Caco-2 (cell line): Measurements from ENCODE around the gene GGTLC2. TPM values are rescaled to one million over a fixed set of nuclear protein-coding genes. Genes with fewer than 3 reads are reported as not detected.
A peak's percentile ranks its signal among the peaks of the same experiment; 100 is the strongest.

Experiments
- BruUV-seq: library from RNA; stranded (reverse); fragments of 400-500 nt; replicated peaks from 2 replicates; lab custom pipeline; 2021; lab: Mats Ljungman, UMichigan
- CTCF ChIA-PET: fragments of 300-600 bp; sonication (Branson Sonifier 250); formaldehyde crosslinking; loops from one replicate; lab custom pipeline; 2022; ENCODE audit warnings: antibody characterized with exemption; lab: Charles Lee
- POLR2A ChIA-PET: fragments of 300-600 bp; sonication (Branson Sonifier 250); formaldehyde crosslinking; loops from one replicate; lab custom pipeline; 2022; ENCODE audit warnings: antibody characterized with exemption; lab: Charles Lee
- DNase-seq, 2 experiments: peaks; one replicate each; pipeline versions ENCODE4 v3.0.0 to v3.0.0-alpha.2; 2020 to 2022
- H3K27me3 ChIP-seq: replicated peaks from 2 replicates; pipeline ENCODE4 v1.6.0; 2011; ENCODE audit warnings: low read length; ENCODE audit not compliant: control insufficient read depth, insufficient read depth
- H3K36me3 ChIP-seq: 2 replicates; pipeline ENCODE4 v1.5.1; 2011; ENCODE audit warnings: low read length; ENCODE audit not compliant: control insufficient read depth, insufficient read depth
- H3K4me1 ChIP-seq: fragments of 250-450 bp; sonication (Bioruptor Pico); 2 replicates; pipeline ENCODE4 v1.5.1; 2020; ENCODE audit warnings: mild to moderate bottlenecking
- H3K4me3 ChIP-seq: 2 replicates; pipeline ENCODE4 v1.5.1; 2011; ENCODE audit warnings: low read depth, mild to moderate bottlenecking, control low read depth, low read length
- H3K9me3 ChIP-seq: fragments of 250-450 bp; sonication (Bioruptor Pico); 2 replicates; pipeline ENCODE4 v1.5.1; 2020; ENCODE audit warnings: mild to moderate bottlenecking, moderate library complexity
- H3K27ac Mint-ChIP-seq: one replicate; pipeline ENCODE4 v1.8.0; 2022; ENCODE audit warnings: mixed read lengths; ENCODE audit not compliant: unreplicated experiment
- H3K27me3 Mint-ChIP-seq: one replicate; pipeline ENCODE4 v1.8.0; 2022; ENCODE audit warnings: mixed read lengths; ENCODE audit not compliant: insufficient read depth, unreplicated experiment
- H3K36me3 Mint-ChIP-seq: one replicate; pipeline ENCODE4 v1.8.0; 2022; ENCODE audit warnings: mild to moderate bottlenecking, mixed read lengths; ENCODE audit not compliant: insufficient read depth, unreplicated experiment
- H3K4me1 Mint-ChIP-seq: one replicate; pipeline ENCODE4 v1.8.0; 2022; ENCODE audit warnings: low read depth, mixed read lengths; ENCODE audit not compliant: unreplicated experiment
- H3K4me3 Mint-ChIP-seq: one replicate; pipeline ENCODE4 v1.8.0; 2022; ENCODE audit warnings: mild to moderate bottlenecking, moderate library complexity, mixed read lengths; ENCODE audit not compliant: unreplicated experiment
- H3K9me3 Mint-ChIP-seq: one replicate; pipeline ENCODE4 v1.8.0; 2022; ENCODE audit warnings: mixed read lengths; ENCODE audit not compliant: unreplicated experiment
- intact Hi-C: fragments of 100-400 bp; cut with micrococcal nuclease; formaldehyde crosslinking; loops from one replicate; pipeline ENCODE4 v1.10.0; 2022; ENCODE audit not compliant: unreplicated experiment
- total RNA-seq: library from RNA; stranded (reverse); gene quantifications from 2 replicates; pipeline ENCODE4 v1.2.3, GENCODE V29; 2022
- TF ChIP-seq, protein P1 (sequence below), 2 experiments: fragments of 200-600 bp in 1 of 2; IDR thresholded peaks; 1 replicate in 1 of 2; 2 replicates in 1 of 2; pipeline versions ENCODE4 v1.5.1 to v1.8.0; 2011 to 2022; ENCODE audit warnings: antibody characterized with exemption in 1 of 2, control low read depth in 1 of 2, inconsistent platforms in 1 of 2, low read depth in 1 of 2, low read length in 1 of 2, mild to moderate bottlenecking in 1 of 2, moderate library complexity in 1 of 2; ENCODE audit not compliant: insufficient read depth in 1 of 2, severe bottlenecking in 1 of 2, unreplicated experiment in 1 of 2

Gene GGTLC2
- total RNA-seq, 1 experiment from 2014 or later = 0.34 TPM

DNA sequence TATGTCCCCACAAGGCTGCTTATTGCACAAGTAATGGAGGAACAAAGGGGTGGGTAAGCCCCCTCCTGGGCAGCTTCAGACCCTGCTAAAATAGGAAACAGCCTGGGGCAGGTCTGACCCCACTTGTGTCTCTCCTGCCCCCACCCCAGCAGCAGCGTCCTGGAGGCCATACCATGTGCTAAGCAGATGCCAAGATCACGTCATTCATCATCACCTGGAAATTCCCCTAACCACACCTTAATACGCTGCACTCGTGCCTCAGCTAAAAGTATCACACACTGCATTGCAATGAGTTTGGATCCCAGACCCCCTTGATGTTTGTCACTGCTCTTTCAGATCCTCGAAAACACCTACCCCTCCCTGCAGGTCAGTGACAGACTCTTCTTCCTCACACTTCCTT is 27.8 kb upstream of the GGTLC2 start:
- Histone ChIP-seq H3K9me3 (no peaks in the 10 kb centered on the region), H3K27me3 (no peaks in the 10 kb centered on the region; the same call in 1 of the 2 replicates), H3K4me1 (no peaks in the 10 kb centered on the region), H3K36me3 (no peaks in the 10 kb centered on the region), H3K4me3 (no peak overlapping the region)
- H3K27me3 Mint-ChIP-seq = peaks cover 14% of the 10 kb centered on the region
- no peak for DNase-seq
- POLR2A ChIA-PET = no interaction called here
- no peaks in the 10 kb centered on the region for H3K9me3 Mint-ChIP-seq
- intact Hi-C loops = no loop called here
- CTCF ChIA-PET = interaction anchor here (1.0 kb wide), 1 partner anchor 30 kb away, joined by 3 read pairs; no protein-coding TSS in a partner anchor
- TF ChIP-seq, protein P1, sequence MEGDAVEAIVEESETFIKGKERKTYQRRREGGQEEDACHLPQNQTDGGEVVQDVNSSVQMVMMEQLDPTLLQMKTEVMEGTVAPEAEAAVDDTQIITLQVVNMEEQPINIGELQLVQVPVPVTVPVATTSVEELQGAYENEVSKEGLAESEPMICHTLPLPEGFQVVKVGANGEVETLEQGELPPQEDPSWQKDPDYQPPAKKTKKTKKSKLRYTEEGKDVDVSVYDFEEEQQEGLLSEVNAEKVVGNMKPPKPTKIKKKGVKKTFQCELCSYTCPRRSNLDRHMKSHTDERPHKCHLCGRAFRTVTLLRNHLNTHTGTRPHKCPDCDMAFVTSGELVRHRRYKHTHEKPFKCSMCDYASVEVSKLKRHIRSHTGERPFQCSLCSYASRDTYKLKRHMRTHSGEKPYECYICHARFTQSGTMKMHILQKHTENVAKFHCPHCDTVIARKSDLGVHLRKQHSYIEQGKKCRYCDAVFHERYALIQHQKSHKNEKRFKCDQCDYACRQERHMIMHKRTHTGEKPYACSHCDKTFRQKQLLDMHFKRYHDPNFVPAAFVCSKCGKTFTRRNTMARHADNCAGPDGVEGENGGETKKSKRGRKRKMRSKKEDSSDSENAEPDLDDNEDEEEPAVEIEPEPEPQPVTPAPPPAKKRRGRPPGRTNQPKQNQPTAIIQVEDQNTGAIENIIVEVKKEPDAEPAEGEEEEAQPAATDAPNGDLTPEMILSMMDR (IDR thresholded peaks at IDR 0.05; ENCODE audit: insufficient read depth in 1 of 2, low read depth in 1 of 2, low read length in 1 of 2, severe bottlenecking in 1 of 2, unreplicated experiment in 1 of 2) = no peak
- peaks cover 11% of the 10 kb centered on the region for H3K4me1 Mint-ChIP-seq
- H3K36me3 Mint-ChIP-seq = no peaks in the 10 kb centered on the region
- H3K4me3 Mint-ChIP-seq = peak overlapping the region; percentile 20
- no TSS peak for BruUV-seq
- no peak overlapping the region for H3K27ac Mint-ChIP-seq

DNA sequence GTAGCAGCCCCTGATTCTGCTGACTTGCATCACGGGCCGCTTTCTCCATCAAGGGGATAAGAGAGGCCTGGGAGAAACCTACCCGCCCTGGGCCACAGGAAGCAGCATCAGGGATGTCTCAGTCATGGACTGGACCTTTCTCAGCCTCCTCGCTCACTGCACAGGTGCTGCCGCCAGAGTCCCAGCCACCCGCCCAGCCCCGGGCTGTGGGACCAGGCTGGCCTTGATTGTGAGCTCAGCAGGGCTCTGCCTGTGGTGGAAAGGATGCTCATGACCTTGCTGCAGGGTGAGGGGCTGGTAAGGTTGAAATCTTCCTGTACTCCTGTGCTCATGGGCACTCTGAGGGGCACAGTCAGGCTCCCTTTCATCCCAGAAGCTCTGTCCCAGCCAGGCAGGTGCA is 26.0 kb upstream of the GGTLC2 start:
- Mint-ChIP-seq H3K9me3 (no peaks in the 10 kb centered on the region), H3K36me3 (no peaks in the 10 kb centered on the region), H3K27me3 (peaks cover 14% of the 10 kb centered on the region), H3K27ac (no peak overlapping the region), H3K4me1 (peaks cover 11% of the 10 kb centered on the region), H3K4me3 (no peak overlapping the region)
- TF ChIP-seq, protein P1 (IDR thresholded peaks at IDR 0.05; ENCODE audit: insufficient read depth in 1 of 2, low read depth in 1 of 2, low read length in 1 of 2, severe bottlenecking in 1 of 2, unreplicated experiment in 1 of 2) = no peak
- BruUV-seq = no TSS peak
- Histone ChIP-seq H3K4me1 (no peaks in the 10 kb centered on the region), H3K36me3 (no peaks in the 10 kb centered on the region), H3K4me3 (no peak overlapping the region), H3K9me3 (no peaks in the 10 kb centered on the region), H3K27me3 (no peaks in the 10 kb centered on the region; the same call in 1 of the 2 replicates)
- DNase-seq = no peak
- CTCF ChIA-PET = no interaction called here
- POLR2A ChIA-PET = no interaction called here
- intact Hi-C loops = no loop called here

DNA sequence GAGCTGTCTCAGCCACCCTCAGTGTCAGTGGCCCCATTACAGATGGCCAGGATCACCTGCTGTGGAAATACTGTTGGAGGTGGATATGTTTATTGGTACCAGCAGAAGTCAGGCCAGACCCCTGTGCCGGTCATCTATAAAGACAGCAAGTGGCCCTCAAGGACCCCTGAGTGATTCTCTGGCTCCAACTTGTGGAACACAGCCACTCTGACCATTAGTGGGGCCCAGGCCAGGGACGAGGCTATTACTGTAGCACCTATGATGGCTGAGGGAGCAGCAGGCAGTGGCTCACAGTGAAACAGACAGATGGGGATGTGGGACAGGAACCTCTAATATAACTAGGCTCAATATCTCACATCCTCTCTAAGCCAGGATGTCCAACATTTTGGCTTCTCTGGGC is 25.5 kb upstream of the GGTLC2 start:
- DNase-seq = no peak
- no TSS peak for BruUV-seq
- Mint-ChIP-seq H3K27me3 (peaks cover 14% of the 10 kb centered on the region), H3K9me3 (no peaks in the 10 kb centered on the region), H3K27ac (no peak overlapping the region), H3K4me1 (peaks cover 11% of the 10 kb centered on the region), H3K4me3 (no peak overlapping the region), H3K36me3 (no peaks in the 10 kb centered on the region)
- POLR2A ChIA-PET = no interaction called here
- H3K4me1 ChIP-seq = no peaks in the 10 kb centered on the region
- no peaks in the 10 kb centered on the region for H3K9me3 ChIP-seq
- CTCF ChIA-PET = interaction anchor here (0.8 kb wide), 1 partner anchor 277 kb away, joined by 4 read pairs; no protein-coding TSS in a partner anchor
- no peaks in the 10 kb centered on the region; the same call in 1 of the 2 replicates for H3K27me3 ChIP-seq
- no peak overlapping the region for H3K4me3 ChIP-seq
- TF ChIP-seq, protein P1 (IDR thresholded peaks at IDR 0.05; ENCODE audit: insufficient read depth in 1 of 2, low read depth in 1 of 2, low read length in 1 of 2, severe bottlenecking in 1 of 2, unreplicated experiment in 1 of 2) = no peak
- intact Hi-C loops = no loop called here
- no peaks in the 10 kb centered on the region for H3K36me3 ChIP-seq
